Uterus (tissue), 4 donors: ENCODE results near the gene CIB4. TPM values are rescaled to one million over a fixed set of nuclear protein-coding genes. Genes with fewer than 3 reads are reported as not detected.

Experiments
- DNase-seq, 2 donors: peaks; one replicate each; pipeline ENCODE4 v3.0.0-alpha.2; 2019 to 2020
- H3K27ac ChIP-seq, 2 donors: fragments of 200-600 bp; sonication (generic); 1 replicate in 1 of 2; 2 replicates in 1 of 2; pipeline ENCODE4 v1.5.1; 2016 to 2018
- H3K27me3 ChIP-seq, 2 donors: fragments of 200-600 bp; sonication (generic); one replicate each; pipeline ENCODE4 v1.5.1; 2018 to 2019; ENCODE audit warnings: control low read depth in 1 of 2
- H3K36me3 ChIP-seq, 2 donors: fragments of 200-600 bp; sonication (generic); one replicate each; pipeline ENCODE4 v1.5.1; 2019; ENCODE audit warnings: control low read depth in 1 of 2
- H3K4me1 ChIP-seq, 2 donors: fragments of 200-600 bp; sonication (generic); one replicate each; pipeline ENCODE4 v1.5.1; 2018 to 2019; ENCODE audit warnings: control low read depth in 1 of 2
- H3K4me3 ChIP-seq, 2 donors: fragments of 200-600 bp; sonication (generic); 1 replicate in 1 of 2; 2 replicates in 1 of 2; pipeline ENCODE4 v1.5.1; 2018 to 2019; ENCODE audit warnings: mild to moderate bottlenecking in 1 of 2
- H3K9me3 ChIP-seq, 2 donors: fragments of 200-600 bp; sonication (generic); one replicate each; pipeline ENCODE4 v1.5.1; 2019; ENCODE audit warnings: control low read depth in 1 of 2
- POLR2A ChIP-seq, 2 donors: fragments of 450-650 bp; IDR thresholded peaks; one replicate each; pipeline ENCODE4 v1.6.1; 2016; ENCODE audit warnings: antibody characterized with exemption in 2 of 2, mild to moderate bottlenecking in 1 of 2, moderate library complexity in 1 of 2
- intact Hi-C: fragments of 100-400 bp; cut with DNase I; formaldehyde crosslinking; loops from one replicate; pipeline ENCODE4 v1.15.1; 2023; ENCODE audit warnings: low total_unique reads
- total RNA-seq, 4 donors: library from RNA; depleted of rRNA in 3 of 4; stranded (reverse); fragments of >200 nt in 3 of 4; gene quantifications; one replicate each; pipeline versions ENCODE4 v1.1.0 to v1.2.4, GENCODE V29; 2014 to 2023
- TF ChIP-seq, protein P1 (sequence below), 4 experiments: fragments of 200-600 bp in 2 of 4; fragments of 450-650 bp in 2 of 4; sonication (generic) in 2 of 4; IDR thresholded peaks; one replicate each; pipeline ENCODE4 v1.5.1; 2016 to 2019; ENCODE audit warnings: antibody characterized with exemption in 4 of 4, mild to moderate bottlenecking in 2 of 4, moderate library complexity in 1 of 4
- donor health status: DM: yes; HTN: yes; CAD: no.

The CIB4 gene
- total RNA-seq, 4 donors from 2014 or later: 0.61 TPM; not detected in 3

DNA sequence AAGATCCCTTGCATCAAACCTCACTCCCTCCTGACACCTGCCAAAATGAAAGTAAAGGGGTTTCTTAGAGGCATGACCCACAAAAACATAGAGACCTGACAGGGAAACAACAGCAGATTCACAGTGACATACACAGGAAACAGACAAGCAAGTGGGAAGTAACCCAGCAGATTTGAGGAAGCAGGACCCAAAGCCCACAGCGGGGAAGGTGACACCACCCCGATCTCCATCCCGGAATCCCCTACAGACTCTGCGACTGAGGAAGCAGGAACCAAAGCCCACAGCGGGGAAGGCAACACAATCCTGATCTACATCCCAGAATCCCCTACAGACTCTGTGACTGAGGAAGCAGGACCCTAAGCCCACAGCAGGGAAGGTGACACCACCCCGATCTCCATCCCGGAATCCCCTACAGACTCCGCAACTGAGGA lies 21.6 kb downstream of the CIB4 start:
- Histone ChIP-seq H3K27ac (no peak overlapping the region), H3K4me3 (no peak overlapping the region), H3K9me3 (no peaks in the 10 kb centered on the region), H3K27me3 (no peaks in the 10 kb centered on the region), H3K36me3 (no peaks in the 10 kb centered on the region), H3K4me1 (no peaks in the 10 kb centered on the region)
- no peak for TF ChIP-seq POLR2A (IDR thresholded peaks at IDR 0.05)
- TF ChIP-seq, protein P1, sequence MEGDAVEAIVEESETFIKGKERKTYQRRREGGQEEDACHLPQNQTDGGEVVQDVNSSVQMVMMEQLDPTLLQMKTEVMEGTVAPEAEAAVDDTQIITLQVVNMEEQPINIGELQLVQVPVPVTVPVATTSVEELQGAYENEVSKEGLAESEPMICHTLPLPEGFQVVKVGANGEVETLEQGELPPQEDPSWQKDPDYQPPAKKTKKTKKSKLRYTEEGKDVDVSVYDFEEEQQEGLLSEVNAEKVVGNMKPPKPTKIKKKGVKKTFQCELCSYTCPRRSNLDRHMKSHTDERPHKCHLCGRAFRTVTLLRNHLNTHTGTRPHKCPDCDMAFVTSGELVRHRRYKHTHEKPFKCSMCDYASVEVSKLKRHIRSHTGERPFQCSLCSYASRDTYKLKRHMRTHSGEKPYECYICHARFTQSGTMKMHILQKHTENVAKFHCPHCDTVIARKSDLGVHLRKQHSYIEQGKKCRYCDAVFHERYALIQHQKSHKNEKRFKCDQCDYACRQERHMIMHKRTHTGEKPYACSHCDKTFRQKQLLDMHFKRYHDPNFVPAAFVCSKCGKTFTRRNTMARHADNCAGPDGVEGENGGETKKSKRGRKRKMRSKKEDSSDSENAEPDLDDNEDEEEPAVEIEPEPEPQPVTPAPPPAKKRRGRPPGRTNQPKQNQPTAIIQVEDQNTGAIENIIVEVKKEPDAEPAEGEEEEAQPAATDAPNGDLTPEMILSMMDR (IDR thresholded peaks at IDR 0.05): no peak
- intact Hi-C loops: no loop called here
- DNase-seq: no peak

DNA sequence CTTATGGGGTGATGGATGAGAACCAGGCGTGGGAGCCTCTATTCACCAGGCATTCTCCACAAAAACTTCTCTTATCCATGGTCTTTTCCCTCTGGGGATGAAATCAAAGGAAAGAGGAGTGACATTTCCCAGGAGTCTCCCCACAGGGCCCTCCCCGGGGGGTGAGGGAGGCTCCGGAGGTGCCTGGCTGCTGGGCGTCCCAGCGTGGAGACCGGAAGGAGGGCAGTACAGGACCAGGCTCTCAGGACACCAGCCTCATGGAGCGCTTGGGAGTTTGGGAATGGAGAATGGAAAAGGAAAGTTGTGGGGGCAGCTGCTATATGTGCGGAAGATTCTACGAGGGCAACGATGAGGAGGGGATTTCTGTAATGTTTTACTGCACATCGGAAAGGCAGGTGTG lies 22.1 kb downstream of the CIB4 start:
- H3K4me3 ChIP-seq: no peak overlapping the region
- H3K4me1 ChIP-seq: no peaks in the 10 kb centered on the region
- H3K9me3 ChIP-seq: no peaks in the 10 kb centered on the region
- intact Hi-C loops: no loop called here
- no peaks in the 10 kb centered on the region for H3K27me3 ChIP-seq
- H3K36me3 ChIP-seq: no peaks in the 10 kb centered on the region
- DNase-seq: no peak
- no peak overlapping the region for H3K27ac ChIP-seq
- TF ChIP-seq POLR2A (IDR thresholded peaks at IDR 0.05): no peak
- TF ChIP-seq, protein P1 (IDR thresholded peaks at IDR 0.05): no peak

DNA sequence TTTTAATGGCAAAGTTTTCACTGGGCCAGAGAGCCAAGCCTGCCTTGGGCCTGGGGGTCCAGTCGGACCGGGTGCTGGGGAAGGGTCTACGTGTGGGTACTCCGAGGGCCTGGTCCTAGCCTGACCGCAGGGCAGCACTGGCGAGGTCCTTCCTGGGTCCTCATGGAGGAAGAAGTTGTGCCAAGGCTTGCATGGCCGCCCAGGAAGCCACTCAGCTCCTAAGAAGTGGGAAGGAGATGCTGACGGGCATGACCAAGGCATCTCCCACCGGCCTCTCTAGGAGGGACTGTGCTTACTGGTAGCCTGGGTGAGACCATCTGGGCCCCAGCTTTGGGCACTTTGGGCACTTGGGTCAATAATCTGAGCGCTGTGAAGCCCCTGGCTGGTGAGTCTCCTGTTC lies 22.6 kb downstream of the CIB4 start:
- H3K27ac ChIP-seq: no peak overlapping the region
- DNase-seq: no peak
- no peak overlapping the region for H3K4me3 ChIP-seq
- TF ChIP-seq, protein P1 (IDR thresholded peaks at IDR 0.05): no peak
- no peak for TF ChIP-seq POLR2A (IDR thresholded peaks at IDR 0.05)
- H3K4me1 ChIP-seq: no peaks in the 10 kb centered on the region
- no peaks in the 10 kb centered on the region for H3K9me3 ChIP-seq
- H3K36me3 ChIP-seq: no peaks in the 10 kb centered on the region
- intact Hi-C loops: no loop called here
- no peaks in the 10 kb centered on the region for H3K27me3 ChIP-seq

DNA sequence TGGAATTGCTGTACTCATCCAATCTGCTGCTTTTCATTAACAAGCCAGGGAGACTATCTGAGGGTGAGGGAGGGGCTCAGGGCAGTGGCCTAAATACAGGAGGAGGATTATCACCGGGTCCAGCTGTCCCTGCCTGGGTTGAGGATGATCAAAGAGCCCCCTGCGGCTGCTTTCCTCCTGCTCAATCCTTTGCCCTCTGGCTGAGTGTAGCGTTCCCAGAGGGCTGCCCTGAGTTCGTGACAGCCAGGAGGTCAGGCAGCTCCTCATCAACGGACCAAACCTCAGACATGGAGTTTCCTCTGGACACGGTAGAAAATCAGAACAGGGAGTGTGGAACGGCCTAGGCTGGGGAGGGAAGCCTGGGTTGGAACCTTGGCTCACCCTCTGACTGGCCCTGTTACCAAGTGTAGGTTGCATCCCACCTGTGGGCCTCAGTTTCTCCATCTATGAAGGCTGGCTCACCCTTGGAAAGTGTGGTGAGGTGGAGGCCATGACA lies 23.5 kb downstream of the CIB4 start:
- no peaks in the 10 kb centered on the region for H3K27me3 ChIP-seq
- TF ChIP-seq POLR2A (IDR thresholded peaks at IDR 0.05): no peak
- TF ChIP-seq, protein P1 (IDR thresholded peaks at IDR 0.05): no peak
- H3K4me3 ChIP-seq: no peak overlapping the region
- H3K4me1 ChIP-seq: no peaks in the 10 kb centered on the region
- intact Hi-C loops: no loop called here
- DNase-seq: no peak
- H3K9me3 ChIP-seq: no peaks in the 10 kb centered on the region
- H3K36me3 ChIP-seq: no peaks in the 10 kb centered on the region
- H3K27ac ChIP-seq: no peak overlapping the region

DNA sequence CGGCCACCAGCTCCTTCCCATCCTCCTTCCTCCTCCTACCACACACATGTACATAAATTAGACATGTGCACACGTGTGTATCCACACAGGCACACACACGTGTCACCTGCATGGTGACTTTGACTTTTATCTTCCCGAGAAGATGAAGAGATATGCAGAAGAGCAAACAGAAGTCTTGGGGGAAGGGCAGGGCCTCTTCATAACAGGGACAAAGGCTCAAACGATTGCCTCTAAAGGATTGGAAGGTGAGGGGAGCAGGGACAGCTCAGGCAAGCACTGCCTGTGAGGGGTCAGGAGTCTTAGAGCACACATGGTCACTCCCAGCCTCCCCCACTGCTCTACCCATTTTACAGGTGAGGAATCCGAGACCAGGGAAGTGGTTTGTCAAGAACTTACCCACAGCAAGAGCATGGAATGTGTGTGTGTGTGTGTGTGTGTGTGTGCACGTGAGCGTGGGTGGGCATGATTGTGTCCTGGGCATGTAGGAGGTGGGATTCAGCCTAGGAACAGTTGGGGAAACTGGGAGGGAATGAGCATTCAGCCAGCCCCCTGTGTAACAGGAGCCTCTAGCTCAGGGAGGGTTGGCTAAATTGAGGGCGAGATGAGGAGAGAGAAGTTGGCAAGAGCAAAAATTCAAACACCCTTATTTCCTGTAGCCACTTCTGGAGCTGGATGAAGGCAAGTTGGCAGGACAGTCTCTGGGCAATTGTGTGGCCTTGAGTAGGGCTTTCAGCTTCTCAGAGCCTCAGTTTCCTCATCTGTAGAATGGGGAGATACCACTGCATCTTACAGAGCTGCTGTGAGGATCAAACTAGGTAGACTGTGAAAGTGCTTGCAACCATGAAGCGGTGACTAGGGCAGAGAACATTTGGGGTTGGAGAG lies 24.2 kb downstream of the CIB4 start:
- H3K9me3 ChIP-seq: no peaks in the 10 kb centered on the region
- TF ChIP-seq POLR2A (IDR thresholded peaks at IDR 0.05): no peak
- TF ChIP-seq, protein P1 (IDR thresholded peaks at IDR 0.05): no peak
- H3K4me3 ChIP-seq: no peak overlapping the region
- H3K27ac ChIP-seq: no peak overlapping the region
- no peaks in the 10 kb centered on the region for H3K36me3 ChIP-seq
- no peak for DNase-seq
- no peaks in the 10 kb centered on the region for H3K4me1 ChIP-seq
- intact Hi-C loops: no loop called here
- H3K27me3 ChIP-seq: no peaks in the 10 kb centered on the region
